SK-N-SH treated with all-trans-retinoic acid at 6 μM for 48 hours (cell line): ENCODE measurements around the gene FAM89B.

Experiments
- ATAC-seq: fragments of 200-7000 bp; cut with Tn5 transposase; 3 replicates; pipeline ENCODE4 v1.9.1; 2020; ENCODE audit warnings: mild to moderate bottlenecking, moderate library complexity
- ARNTL ChIP-seq: fragments of 450-650 bp; formaldehyde crosslinking; IDR thresholded peaks from 2 replicates; pipeline ENCODE4 v1.5.0; 2020; ENCODE audit warnings: low read depth, mild to moderate bottlenecking, moderate library complexity, borderline replicate concordance
- CSDC2 ChIP-seq: fragments of 250-450 bp; sonication (Bioruptor Pico); IDR thresholded peaks from 2 replicates; pipeline ENCODE4 v1.5.0; 2020; ENCODE audit warnings: mild to moderate bottlenecking, moderate library complexity
- CSRNP3 ChIP-seq: fragments of 250-450 bp; sonication (Bioruptor Pico); IDR thresholded peaks from 2 replicates; pipeline ENCODE4 v1.5.1; 2021; ENCODE audit warnings: mild to moderate bottlenecking, moderate library complexity
- ESRRG ChIP-seq: fragments of 250-450 bp; sonication (Bioruptor Pico); IDR thresholded peaks from 2 replicates; pipeline ENCODE4 v1.6.1; 2021; ENCODE audit warnings: mild to moderate bottlenecking
- GLIS3 ChIP-seq: fragments of 250-450 bp; sonication (Bioruptor Pico); IDR thresholded peaks from 2 replicates; pipeline ENCODE4 v1.5.0; 2020; ENCODE audit warnings: mild to moderate bottlenecking, moderate library complexity
- ISL1 ChIP-seq: fragments of 250-450 bp; sonication (Bioruptor Pico); IDR thresholded peaks from 2 replicates; pipeline ENCODE4 v2.1.2; 2022; ENCODE audit warnings: mild to moderate bottlenecking, moderate library complexity
- OSR1 ChIP-seq: fragments of 250-450 bp; sonication (Bioruptor Pico); IDR thresholded peaks from 2 replicates; pipeline ENCODE4 v1.8.0; 2022; ENCODE audit warnings: moderate library complexity, mild to moderate bottlenecking, inconsistent platforms
- PATZ1 ChIP-seq: fragments of 250-450 bp; sonication (Bioruptor Pico); IDR thresholded peaks from 2 replicates; pipeline ENCODE4 v1.8.0; 2020; ENCODE audit warnings: mild to moderate bottlenecking, moderate library complexity, borderline replicate concordance
- POU6F1 ChIP-seq: fragments of 250-450 bp; sonication (Bioruptor Pico); IDR thresholded peaks from 2 replicates; pipeline ENCODE4 v1.8.0; 2021; ENCODE audit warnings: low read depth, mild to moderate bottlenecking, moderate library complexity, borderline replicate concordance
- PPARA ChIP-seq: fragments of 250-450 bp; sonication (Bioruptor Pico); IDR thresholded peaks from 2 replicates; pipeline ENCODE4 v1.5.0; 2020; ENCODE audit warnings: mild to moderate bottlenecking, borderline replicate concordance
- RARB ChIP-seq: fragments of 250-450 bp; sonication (Bioruptor Pico); IDR thresholded peaks from 2 replicates; pipeline ENCODE4 v1.8.0; 2021; ENCODE audit warnings: mild to moderate bottlenecking, moderate library complexity
- SNAI2 ChIP-seq: fragments of 250-450 bp; sonication (Bioruptor Pico); IDR thresholded peaks from 2 replicates; pipeline ENCODE4 v1.5.0; 2020; ENCODE audit warnings: mild to moderate bottlenecking, moderate library complexity
- TSHZ2 ChIP-seq: fragments of 250-450 bp; sonication (Bioruptor Pico); IDR thresholded peaks from 2 replicates; pipeline ENCODE4 v1.5.0; 2020; ENCODE audit warnings: mild to moderate bottlenecking, moderate library complexity
- ZC3H10 ChIP-seq: fragments of 250-450 bp; sonication (Bioruptor Pico); IDR thresholded peaks from 2 replicates; pipeline ENCODE4 v1.5.1; 2021; ENCODE audit warnings: mild to moderate bottlenecking, moderate library complexity
- ZFP30 ChIP-seq: fragments of 450-650 bp; formaldehyde crosslinking; IDR thresholded peaks from 2 replicates; pipeline ENCODE4 v1.5.0; 2022; ENCODE audit warnings: mild to moderate bottlenecking, moderate library complexity
- ZNF565 ChIP-seq: fragments of 450-650 bp; formaldehyde crosslinking; conservative IDR thresholded peaks from 2 replicates; pipeline ENCODE4 v1.5.0; 2020; ENCODE audit warnings: low read depth, mild to moderate bottlenecking, moderate library complexity
- ZNF70 ChIP-seq: fragments of 450-650 bp; formaldehyde crosslinking; IDR thresholded peaks from 2 replicates; pipeline ENCODE4 v1.5.0; 2020; ENCODE audit warnings: mild to moderate bottlenecking, moderate library complexity

FAM89B gene

GRCh38 chr11:65526744-65527143 lies 45.6 kb upstream of the FAM89B start:
- TF ChIP-seq ISL1 (CRISPR knock-in tag) (no peak), TSHZ2 (CRISPR knock-in tag) (no peak), ZC3H10 (CRISPR knock-in tag) (no peak), CSRNP3 (no peak), PATZ1 (CRISPR knock-in tag) (no peak), CSDC2 (CRISPR knock-in tag) (no peak), RARB (CRISPR knock-in tag) (no peak), ZFP30 (CRISPR knock-in tag) (no peak), POU6F1 (CRISPR knock-in tag) (no peak), ESRRG (CRISPR knock-in tag) (no peak), ZNF70 (no peak), SNAI2 (CRISPR knock-in tag) (no peak)
- ATAC-seq = no peak

- TF ChIP-seq OSR1 (no peak), ARNTL (CRISPR knock-in tag) (no peak), ZNF70 (no peak), ISL1 (CRISPR knock-in tag) (no peak), ESRRG (CRISPR knock-in tag) (no peak), CSDC2 (CRISPR knock-in tag) (no peak), PATZ1 (CRISPR knock-in tag) (no peak), PPARA (CRISPR knock-in tag) (no peak), SNAI2 (CRISPR knock-in tag) (no peak), ZFP30 (CRISPR knock-in tag) (no peak), GLIS3 (CRISPR knock-in tag) (no peak), CSRNP3 (no peak), ZNF565 (no peak), POU6F1 (CRISPR knock-in tag) (no peak)
- ATAC-seq = no peak
These were observed 43.5 kb upstream of the FAM89B start for GRCh38 chr11:65528819-65529350.
